SW 1271 (cell line): Measurements from ENCODE around the gene ABLIM1.

ENCODE experiments used
- DNase-seq, 2 experiments: peaks; one replicate each; lab custom pipeline; 2025; lab: John Stamatoyannopoulos, UW

The ABLIM1 gene

GRCh38 chr10:114544045-114544659 is 113.9 kb downstream of the ABLIM1 start:
- DNase-seq = no peak

- no peak for DNase-seq
These were observed 114.6 kb downstream of the ABLIM1 start for GRCh38 chr10:114543456-114543855.

- no peak for DNase-seq
These were observed 115.7 kb downstream of the ABLIM1 start for GRCh38 chr10:114542373-114542772.

GRCh38 chr10:114541797-114542160 is 116.3 kb downstream of the ABLIM1 start:
- no peak for DNase-seq

- no peak for DNase-seq
These were observed 116.8 kb downstream of the ABLIM1 start for GRCh38 chr10:114541081-114541796.

GRCh38 chr10:114540236-114540635 is 117.8 kb downstream of the ABLIM1 start:
- no peak for DNase-seq

GRCh38 chr10:114539623-114540022 is 118.5 kb downstream of the ABLIM1 start:
- DNase-seq = no peak

GRCh38 chr10:114538181-114538906 is 119.7 kb downstream of the ABLIM1 start:
- DNase-seq = no peak

GRCh38 chr10:114537736-114538135 is 120.3 kb downstream of the ABLIM1 start:
- DNase-seq = no peak

GRCh38 chr10:114534571-114534981 is 123.5 kb downstream of the ABLIM1 start:
- no peak for DNase-seq

GRCh38 chr10:114532226-114532625 is 125.8 kb downstream of the ABLIM1 start:
- no peak for DNase-seq

- DNase-seq = no peak
These were observed 131.4 kb downstream of the ABLIM1 start for GRCh38 chr10:114526504-114527238.

- no peak for DNase-seq
These were observed 132.0 kb downstream of the ABLIM1 start for GRCh38 chr10:114526126-114526503.

GRCh38 chr10:114525368-114525949 is 132.6 kb downstream of the ABLIM1 start:
- DNase-seq = no peak

GRCh38 chr10:114523876-114524275 is 134.2 kb downstream of the ABLIM1 start:
- no peak for DNase-seq

GRCh38 chr10:114521255-114521654 is 136.8 kb downstream of the ABLIM1 start:
- no peak for DNase-seq

- DNase-seq = no peak
These were observed 137.6 kb downstream of the ABLIM1 start for GRCh38 chr10:114520453-114520852.

- no peak for DNase-seq
These were observed 138.2 kb downstream of the ABLIM1 start for GRCh38 chr10:114519756-114520293.

GRCh38 chr10:114519306-114519669 is 138.8 kb downstream of the ABLIM1 start:
- no peak for DNase-seq

- DNase-seq = no peak
These were observed 139.4 kb downstream of the ABLIM1 start for GRCh38 chr10:114518401-114519305.
